ENCODE results near the gene VAMP1. TPM values are rescaled to one million over a fixed set of nuclear protein-coding genes. Genes with fewer than 3 reads are reported as not detected.

The VAMP1 gene
- total and polyA plus RNA-seq, 2 of the 8 experiments (the other 6 are each of a cell fraction or from before 2014, with no cell fraction given) = 10.8 to 23.1 TPM

DNA sequence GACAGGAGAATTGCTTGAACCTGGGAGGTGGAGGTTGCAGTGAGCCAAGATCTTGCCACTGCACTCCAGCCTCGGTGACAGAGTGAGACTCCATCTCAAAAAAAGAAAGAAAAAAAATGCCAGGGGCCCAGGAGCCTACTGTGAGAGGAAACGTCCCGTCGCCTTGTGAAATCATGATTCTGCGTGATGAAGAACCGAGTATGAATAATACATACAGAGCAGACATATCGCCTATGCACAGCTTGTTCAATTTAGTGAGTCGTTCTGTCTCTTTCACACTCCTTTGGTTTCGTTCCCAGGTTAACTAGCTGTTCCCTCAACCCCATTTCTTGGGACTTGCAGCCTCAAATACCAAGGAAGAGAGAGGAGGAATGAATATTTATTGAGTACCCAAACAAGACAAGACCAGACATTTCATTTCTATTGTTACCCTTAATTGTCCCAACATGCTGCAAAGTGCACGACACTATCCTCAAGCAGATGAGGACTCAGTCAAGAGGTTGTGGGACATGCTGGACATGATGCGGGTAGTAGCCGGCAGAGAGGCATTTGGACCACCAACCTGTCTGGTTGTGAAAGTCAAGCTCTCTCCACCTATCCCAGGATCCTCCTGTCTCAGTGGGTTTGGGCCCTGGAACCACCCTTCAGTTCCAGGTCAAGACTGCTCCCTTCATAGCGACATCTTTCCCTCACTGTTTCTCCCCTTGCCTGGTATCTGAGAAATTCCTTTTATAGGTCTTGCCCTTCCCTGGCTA, 34.3 kb downstream of the VAMP1 start (continued):
- TF ChIP-seq GTF2F1 (IDR thresholded peaks at IDR 0.05; ENCODE audit: borderline replicate concordance, low read depth, low read length) = no peak
- no peak for TF ChIP-seq SUZ12 (IDR thresholded peaks at IDR 0.05; ENCODE audit: low read length)
- no peak for TF ChIP-seq CBX5 (IDR thresholded peaks at IDR 0.05; ENCODE audit: low read depth, low read length)
- TF ChIP-seq EGR1 (IDR thresholded peaks at IDR 0.05; ENCODE audit: borderline replicate concordance, low read depth, low read length) = no peak
- no peak for TF ChIP-seq NRF1 (IDR thresholded peaks at IDR 0.05; ENCODE audit: low read depth, low read length)
- TF ChIP-seq POU5F1 (IDR thresholded peaks at IDR 0.05; ENCODE audit: low read depth, low read length) = no peak
- TF ChIP-seq, protein P1, sequence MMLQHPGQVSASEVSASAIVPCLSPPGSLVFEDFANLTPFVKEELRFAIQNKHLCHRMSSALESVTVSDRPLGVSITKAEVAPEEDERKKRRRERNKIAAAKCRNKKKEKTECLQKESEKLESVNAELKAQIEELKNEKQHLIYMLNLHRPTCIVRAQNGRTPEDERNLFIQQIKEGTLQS (IDR thresholded peaks at IDR 0.05; ENCODE audit: insufficient read depth, low read depth, low read length) = no peak
- no peak for TF ChIP-seq JUND (IDR thresholded peaks at IDR 0.05; ENCODE audit: low read length)
- TF ChIP-seq NANOG (IDR thresholded peaks at IDR 0.05; ENCODE audit: insufficient read depth, low read depth, low read length, poor library complexity, severe bottlenecking) = no peak

Data from H1 (cell line).